ENCODE data around the gene NDUFS1. TPM values are rescaled to one million over a fixed set of nuclear protein-coding genes. Genes with fewer than 3 reads are reported as not detected.

NDUFS1 gene
- total and polyA plus RNA-seq, 2 donors (not counting 1 experiment from before 2014, with no cell fraction given) = 12.3 to 46.3 TPM

- POLR2A ChIA-PET = interaction anchor here (0.6 to 1.0 kb wide), 4 partner anchors 76 to 1942 kb away, joined by 3 to 5 read pairs (median 4); partner anchors contain the start of genes EEF1B2 and NDUFS1
- CTCF ChIA-PET = interaction anchor here (0.7 to 1.2 kb wide), 2 partner anchors 81 to 506 kb away, joined by 3 read pairs; no protein-coding TSS in a partner anchor
- Mint-ChIP-seq H3K27me3 (no peaks in the 10 kb centered on the region), H3K4me1 (peaks cover 51% of the 10 kb centered on the region), H3K27ac (peak overlapping the region; percentile 98), H3K9me3 (ENCODE audit: insufficient read depth) (no peaks in the 10 kb centered on the region), H3K4me3 (peak overlapping the region; percentile 97)
- TF ChIP-seq EZH2 (IDR thresholded peaks at IDR 0.05; ENCODE audit: borderline replicate concordance, insufficient read depth, low read depth, low read length, poor library complexity, severe bottlenecking) (no peak), CTCF (IDR thresholded peaks at IDR 0.05) (no peak)
- peak overlapping the region; percentile 96 to 97 for H3K27ac ChIP-seq (ENCODE audit: low read length in 2 of 2)
- DNase-seq (peak; percentile 17), ATAC-seq (ENCODE audit: low read depth) (no peak)
- no peaks in the 10 kb centered on the region for H3K9me3 ChIP-seq (ENCODE audit: control extremely low read depth in 1 of 3, control insufficient read depth in 2 of 3, insufficient read depth in 1 of 3, low read length in 2 of 3)
- 18% methylated on average over 5 of the region's 14 CpGs for WGBS (ENCODE audit: insufficient coverage)
- peaks cover 34% of the 10 kb centered on the region for H4K20me1 ChIP-seq (ENCODE audit: control insufficient read depth, insufficient read depth, low read length, poor library complexity, severe bottlenecking)
- intact Hi-C loops (cut with micrococcal nuclease) = loop anchor here (5.0 to 10.0 kb wide), 6 partner anchors 52 to 1541 kb away; partner anchors contain the start of genes CREB1, FASTKD2, MDH1B and METTL21A
- peak overlapping the region; percentile 68 to 95 (median 77) for H3K4me3 ChIP-seq (ENCODE audit: control extremely low read depth in 1 of 5, extremely low read depth in 1 of 5, insufficient read depth in 1 of 5, low read depth in 2 of 5, low read length in 4 of 5)
- peak overlapping the region; percentile 80 for H2AFZ ChIP-seq (ENCODE audit: insufficient read depth, low read depth, low read length, poor library complexity, severe bottlenecking)
- H3K4me1 ChIP-seq (ENCODE audit: control insufficient read depth in 2 of 2, insufficient read depth in 2 of 2, low read length in 2 of 2) = peaks cover 21 to 24% of the 10 kb centered on the region in 2 donors
- H3K36me3 ChIP-seq (replicated peaks in 1 of 2; ENCODE audit: control extremely low read depth in 1 of 2, control insufficient read depth in 1 of 2, extremely low read depth in 1 of 2, insufficient read depth in 2 of 2, low read length in 1 of 2) = no peaks in the 10 kb centered on the region
- peaks cover 82% of the 10 kb centered on the region for H3K79me2 ChIP-seq (ENCODE audit: control insufficient read depth, insufficient read depth, low read length)
- H3K4me2 ChIP-seq (replicated peaks; ENCODE audit: low read depth, low read length, poor library complexity, severe bottlenecking) = peak overlapping the region; percentile 90
- H3K9ac ChIP-seq (ENCODE audit: low read length) = peak overlapping the region; percentile 94
- H3K27me3 ChIP-seq (replicated peaks in 1 of 4; ENCODE audit: control extremely low read depth in 1 of 4, control insufficient read depth in 3 of 4, insufficient read depth in 4 of 4, low read length in 3 of 4) = no peaks in the 10 kb centered on the region
Observed at GRCh38 chr2:206083602-206084438, 75.4 kb downstream of the NDUFS1 start.

Data from B cell (primary cell).